Endometrial microvascular endothelial cells (primary cell): ENCODE data around the gene CRADD. TPM values are rescaled to one million over a fixed set of nuclear protein-coding genes. Genes with fewer than 3 reads are reported as not detected.

ENCODE experiments used
- in situ Hi-C: cut with HindIII; loops from 2 replicates; pipeline ENCODE4 v1.10.0; 2017; ENCODE audit warnings: low sequenced_read_pairs, low pct_unique_long_range_greater_than_20kb; ENCODE audit errors: inconsistent ontology term
- total RNA-seq: library from RNA; depleted of rRNA; stranded (reverse); fragments of >200 nt; gene quantifications from one replicate; pipeline ENCODE4 v1.2.3, GENCODE V29; 2015; ENCODE audit errors: inconsistent ontology term

Gene CRADD
- total RNA-seq, 1 donor from 2014 or later = 28.3 TPM

DNA sequence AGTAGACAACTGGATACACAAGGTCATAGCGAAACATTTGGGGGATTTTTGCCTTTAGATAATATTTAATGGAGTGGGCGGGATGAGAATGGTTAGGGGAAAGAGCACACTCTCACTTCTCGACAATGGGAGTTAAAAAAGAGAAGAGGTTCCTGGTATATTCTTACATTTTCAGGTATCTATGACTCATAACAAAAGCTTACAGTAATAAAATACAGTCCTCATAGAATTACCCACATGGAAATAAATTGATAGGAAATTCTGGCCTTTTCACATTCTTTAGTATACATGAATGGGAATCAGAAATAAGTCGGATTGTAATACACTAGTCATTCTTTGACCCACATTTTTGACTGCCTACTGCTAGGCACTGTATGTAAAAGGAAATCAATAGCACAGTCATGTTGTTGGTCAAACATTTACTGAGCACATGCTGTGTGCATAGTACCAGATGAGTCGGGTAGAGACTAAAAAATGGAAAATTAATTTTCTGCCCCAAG lies 8.2 kb upstream of the CRADD start:
- in situ Hi-C loops = no loop called here

DNA sequence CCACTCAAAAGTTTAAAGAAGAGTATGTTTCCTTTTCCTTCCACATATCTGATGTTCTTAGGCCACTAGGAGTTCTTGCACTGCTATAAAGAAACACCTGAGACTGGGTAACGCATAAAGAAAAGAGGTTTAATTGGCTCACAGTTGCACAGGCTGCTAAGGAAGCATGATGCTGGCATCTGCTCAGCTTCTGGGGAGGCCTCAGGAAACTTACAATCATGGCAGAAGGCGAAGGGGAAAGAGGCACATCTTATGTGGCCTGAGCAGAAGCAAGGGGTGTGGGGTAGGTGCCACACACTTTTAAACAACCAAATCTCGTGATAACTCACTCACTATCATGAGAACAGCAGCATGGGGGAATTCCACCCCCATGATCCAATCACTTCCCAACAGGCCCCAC lies 7.7 kb upstream of the CRADD start:
- in situ Hi-C loops = no loop called here

DNA sequence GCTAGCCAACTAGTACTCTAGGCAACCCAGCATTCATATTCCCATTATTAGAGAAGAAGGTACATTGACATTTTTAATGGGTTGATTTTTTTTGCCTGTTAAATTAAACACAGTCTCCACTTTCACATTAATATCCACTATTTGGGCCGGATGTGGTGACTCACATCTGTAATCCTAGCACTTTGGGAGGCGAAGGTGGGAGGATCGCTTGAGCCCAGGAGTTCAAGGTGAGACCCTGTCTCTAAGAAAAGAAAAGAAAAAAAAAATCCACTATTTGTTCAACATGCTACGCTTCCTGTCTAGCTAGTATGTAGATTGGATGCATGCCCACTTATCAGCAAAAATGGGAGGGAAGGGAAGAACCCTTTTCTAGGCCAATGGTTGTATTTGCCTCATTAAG lies 7.1 kb upstream of the CRADD start:
- in situ Hi-C loops = no loop called here

DNA sequence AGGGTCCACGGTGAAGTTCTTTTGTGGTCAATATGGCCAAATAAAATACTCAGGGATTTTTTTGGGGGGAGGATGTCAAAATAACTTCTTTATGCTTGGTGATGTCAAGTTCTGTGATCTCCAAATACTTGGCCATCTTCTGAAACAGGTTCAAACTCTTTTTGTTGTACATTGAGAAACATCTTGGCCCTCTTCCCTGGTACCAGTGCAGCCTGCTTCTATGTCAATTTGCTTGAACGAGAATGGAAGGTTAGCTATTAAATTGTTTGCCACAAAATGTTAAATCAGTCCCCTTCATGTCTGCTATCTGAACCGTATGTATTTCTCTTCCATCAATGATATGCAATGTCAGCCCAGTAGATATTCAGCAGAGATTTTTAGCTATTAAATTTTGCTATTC lies 6.1 kb upstream of the CRADD start:
- in situ Hi-C loops = no loop called here

DNA sequence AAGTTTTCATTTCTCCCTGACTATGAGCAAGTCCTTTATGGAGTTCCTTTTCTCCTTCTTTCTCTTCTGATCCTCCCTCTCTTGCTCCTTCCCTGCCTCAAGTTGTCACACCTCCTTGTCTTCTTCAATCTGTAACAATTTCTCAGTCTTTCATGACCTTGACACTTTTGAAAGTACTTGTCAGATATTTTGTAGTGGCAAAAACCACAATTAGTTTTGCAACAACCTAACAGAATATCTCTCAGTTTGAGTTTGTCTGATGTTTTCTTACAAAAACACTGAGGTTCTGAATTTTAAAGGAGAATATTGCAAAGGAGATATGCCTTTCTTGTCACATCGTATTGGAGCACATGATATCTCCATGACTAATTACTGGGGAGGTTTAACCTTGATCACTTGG lies 4.1 kb upstream of the CRADD start:
- in situ Hi-C loops = no loop called here

DNA sequence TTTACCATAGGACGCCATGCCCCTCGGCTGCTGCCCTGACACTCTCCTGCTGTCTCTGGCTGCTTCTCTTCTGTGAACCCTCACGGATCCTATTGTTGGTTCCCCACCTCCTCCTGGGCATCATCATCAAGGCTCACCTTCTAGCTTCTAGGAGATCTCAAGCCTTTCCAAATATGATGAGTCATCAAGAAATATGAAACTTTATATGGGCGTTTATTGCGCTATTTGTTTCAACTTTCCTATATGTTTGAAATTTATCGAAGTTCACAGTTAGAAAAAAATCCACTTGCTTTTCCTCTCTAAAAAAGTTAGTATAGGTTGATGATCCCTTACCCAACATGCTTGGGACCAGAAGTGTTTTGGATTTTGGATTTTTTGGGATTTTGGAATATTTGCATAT lies 2.8 kb upstream of the CRADD start:
- in situ Hi-C loops = no loop called here

DNA sequence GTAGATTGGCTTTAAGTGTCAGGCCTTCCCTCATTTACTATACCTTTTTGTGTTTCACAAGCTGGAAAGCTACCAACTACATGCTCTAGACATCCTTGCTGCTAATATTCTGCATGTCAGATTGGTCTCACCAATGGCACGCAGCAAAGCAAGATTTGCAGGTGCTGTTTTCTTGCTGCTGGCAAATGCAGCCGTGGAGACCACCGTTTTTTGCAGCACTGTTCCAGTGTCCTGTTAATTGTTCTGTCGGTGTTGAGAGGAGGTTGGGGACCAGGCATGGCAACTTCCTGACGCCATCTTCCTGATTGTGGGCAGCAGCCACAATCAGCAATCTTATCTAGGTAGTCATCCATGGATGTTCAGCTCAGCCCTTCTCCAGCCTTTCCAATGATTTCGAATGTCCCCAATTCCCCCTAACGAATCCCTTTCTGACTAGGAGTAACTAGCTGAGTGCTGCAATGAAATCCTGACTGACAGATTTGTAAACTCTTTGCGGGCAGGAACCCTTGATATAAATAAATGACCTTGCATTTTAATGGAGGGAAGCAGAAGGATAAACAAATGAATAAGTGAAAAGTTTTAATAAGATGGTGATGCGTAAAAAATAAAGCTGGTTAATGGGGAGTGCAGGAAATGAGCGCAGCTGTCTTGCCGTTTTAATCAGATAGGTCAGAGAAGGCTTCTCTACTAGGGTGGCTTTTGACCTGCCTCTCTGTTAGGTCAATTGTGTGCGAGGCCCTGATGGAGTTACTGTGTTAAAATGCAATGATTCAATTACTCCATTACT lies 574 bp upstream of the CRADD start:
- in situ Hi-C loops = no loop called here

DNA sequence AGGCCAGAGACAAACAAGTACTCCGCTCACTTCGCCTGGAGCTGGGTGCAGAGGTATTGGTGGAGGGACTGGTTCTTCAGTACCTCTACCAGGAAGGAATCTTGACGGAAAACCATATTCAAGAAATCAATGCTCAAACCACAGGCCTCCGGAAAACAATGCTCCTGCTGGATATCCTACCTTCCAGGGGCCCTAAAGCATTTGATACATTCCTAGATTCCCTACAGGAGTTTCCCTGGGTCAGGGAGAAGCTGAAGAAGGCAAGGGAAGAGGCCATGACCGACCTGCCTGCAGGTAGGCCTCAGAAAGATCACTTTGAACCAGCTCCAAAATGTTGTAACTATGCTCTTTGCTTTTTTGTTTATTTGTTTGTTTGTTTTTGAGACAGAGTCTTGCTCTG lies 1.6 kb downstream of the CRADD start:
- in situ Hi-C loops = no loop called here

DNA sequence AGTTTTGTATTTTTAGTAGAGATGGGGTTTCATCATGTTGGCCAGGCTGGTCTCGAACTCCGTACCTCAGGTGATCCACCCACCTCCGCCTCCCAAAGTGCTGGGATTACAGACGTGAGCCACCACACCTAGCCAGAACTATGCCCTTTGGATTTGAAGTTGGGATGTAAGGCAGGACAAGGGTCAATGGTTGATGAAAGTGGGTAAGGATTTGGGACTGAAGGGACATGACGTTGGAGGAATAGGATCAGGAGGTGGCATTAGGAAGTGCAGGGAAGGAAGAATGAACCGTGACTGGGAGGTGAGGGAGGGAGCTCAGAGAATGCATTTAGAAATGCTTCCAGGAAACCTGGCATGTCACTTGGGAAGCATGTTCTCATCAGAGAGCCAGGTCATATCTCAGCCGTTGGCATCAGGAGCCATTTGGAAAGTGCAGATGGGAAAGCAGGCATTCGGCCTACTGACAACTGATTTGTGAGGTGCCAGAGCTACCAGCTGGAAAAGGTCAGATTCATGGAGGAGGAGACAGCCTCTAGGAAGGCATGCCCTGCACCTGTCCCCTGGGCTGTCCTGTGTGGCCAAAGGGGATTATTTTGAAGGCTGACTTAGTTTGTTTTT lies 2.2 kb downstream of the CRADD start:
- in situ Hi-C loops = no loop called here

DNA sequence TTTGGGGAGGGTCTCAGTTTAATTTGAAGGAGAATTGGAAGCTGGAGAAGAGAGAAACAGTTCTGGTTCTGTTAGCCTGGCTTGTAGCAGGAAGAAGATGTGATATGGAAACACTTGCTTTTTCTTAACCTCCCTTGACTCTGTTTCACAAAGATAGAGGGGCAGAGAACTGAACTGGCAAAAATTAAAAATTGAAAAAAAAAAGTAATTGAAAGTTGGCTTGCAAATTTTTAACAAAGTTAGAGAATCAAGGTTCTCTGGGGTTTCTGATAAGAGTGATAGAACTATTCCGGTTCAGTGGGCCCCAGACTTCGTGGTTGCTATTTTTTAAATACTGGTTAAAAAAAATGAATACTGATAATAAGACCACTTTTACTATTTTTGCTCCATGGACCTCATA lies 2.8 kb downstream of the CRADD start:
- in situ Hi-C loops = no loop called here

DNA sequence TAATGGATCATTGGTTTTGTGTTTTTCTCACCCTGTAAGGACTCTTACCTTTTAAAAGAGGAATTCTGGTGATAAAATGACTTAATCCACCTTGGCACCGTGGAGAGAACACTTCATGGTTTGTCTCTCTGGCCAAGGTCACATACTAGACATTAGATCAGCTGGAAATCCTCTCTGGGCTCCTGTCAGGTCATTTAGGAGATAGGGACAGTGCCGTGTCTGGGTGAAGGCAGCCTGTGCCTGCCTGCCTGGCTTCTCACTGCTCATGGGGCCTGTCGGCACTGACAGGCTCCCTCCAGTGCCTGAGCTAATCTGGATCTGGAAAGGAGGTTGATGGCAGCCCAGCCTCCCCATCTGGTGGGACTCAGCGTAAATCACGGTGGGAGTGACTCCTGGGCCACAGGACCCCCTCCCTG lies 5.7 kb downstream of the CRADD start:
- in situ Hi-C loops = no loop called here

DNA sequence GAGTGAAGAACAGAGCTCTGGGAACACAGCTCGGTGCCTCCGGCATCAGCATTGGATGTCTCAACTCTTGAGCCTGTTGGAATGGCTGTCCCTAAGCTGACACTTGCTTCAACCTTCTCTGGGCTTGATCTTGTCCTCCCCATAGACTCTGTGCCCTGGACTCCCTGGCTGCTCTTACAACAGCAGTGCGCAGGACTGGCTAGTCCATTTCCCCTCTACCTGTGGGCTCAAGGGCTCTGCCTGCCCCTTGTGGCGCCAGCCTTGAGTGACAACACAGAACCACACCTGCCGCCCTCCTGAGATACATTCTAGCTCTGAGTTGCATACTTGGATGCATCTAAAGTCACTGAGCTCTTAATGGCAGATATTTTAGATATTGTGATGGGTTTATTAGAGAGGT lies 6.2 kb downstream of the CRADD start:
- in situ Hi-C loops = no loop called here

DNA sequence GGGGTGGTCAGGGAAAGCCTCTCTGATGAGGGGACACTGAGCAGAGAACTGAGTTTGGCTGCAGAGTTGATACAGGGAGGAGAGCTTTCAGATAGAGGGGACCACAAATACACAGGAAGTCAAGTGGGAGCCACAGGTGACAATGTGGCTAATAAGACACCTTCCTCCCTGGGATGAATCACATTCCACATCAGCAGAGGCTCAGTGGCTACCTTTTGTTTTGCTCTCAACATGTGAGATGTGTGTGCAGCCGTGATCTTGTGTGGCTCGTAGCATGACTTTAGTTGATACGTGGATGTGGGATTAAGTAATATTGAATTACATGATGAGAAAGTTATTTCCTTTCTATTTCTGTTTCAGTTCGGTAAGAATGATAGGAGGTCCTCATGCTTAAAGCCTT lies 7.5 kb downstream of the CRADD start:
- in situ Hi-C loops = no loop called here

DNA sequence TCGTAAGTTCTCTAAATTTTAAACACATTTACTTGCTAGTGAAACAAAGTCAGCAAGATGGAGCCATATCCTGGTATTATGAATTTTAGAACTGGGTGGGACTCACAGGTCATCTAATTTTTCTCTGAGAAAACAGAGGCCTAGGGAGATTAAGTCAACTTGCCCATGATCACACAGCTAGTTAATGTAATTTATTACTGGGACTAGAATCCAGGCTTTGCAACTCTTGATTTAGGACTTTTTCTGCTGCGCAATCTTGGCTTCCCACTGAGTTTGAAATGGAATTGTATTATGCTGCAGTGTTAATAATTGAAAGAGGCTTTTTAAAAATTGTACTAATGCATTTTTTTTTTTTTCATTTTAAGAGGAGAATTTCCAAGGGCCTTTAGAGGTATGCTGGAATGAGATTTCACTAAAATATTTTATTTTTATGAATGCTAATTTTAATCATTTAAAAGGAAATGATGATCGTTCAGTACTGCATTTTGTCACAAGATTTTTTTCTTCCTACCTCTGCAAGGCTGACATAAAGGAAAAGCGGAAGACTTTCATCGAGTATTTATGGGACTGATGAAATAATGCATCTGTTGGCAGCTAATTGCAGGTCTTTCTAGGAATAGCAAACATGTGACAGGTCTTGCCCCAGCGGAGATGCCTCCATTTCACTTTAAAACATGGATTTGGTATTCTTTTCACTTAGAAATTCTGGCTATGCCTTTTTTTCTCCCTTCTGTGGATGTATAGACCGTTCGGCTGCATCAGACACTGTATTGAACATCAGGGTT lies 9.6 kb downstream of the CRADD start:
- in situ Hi-C loops = no loop called here

DNA sequence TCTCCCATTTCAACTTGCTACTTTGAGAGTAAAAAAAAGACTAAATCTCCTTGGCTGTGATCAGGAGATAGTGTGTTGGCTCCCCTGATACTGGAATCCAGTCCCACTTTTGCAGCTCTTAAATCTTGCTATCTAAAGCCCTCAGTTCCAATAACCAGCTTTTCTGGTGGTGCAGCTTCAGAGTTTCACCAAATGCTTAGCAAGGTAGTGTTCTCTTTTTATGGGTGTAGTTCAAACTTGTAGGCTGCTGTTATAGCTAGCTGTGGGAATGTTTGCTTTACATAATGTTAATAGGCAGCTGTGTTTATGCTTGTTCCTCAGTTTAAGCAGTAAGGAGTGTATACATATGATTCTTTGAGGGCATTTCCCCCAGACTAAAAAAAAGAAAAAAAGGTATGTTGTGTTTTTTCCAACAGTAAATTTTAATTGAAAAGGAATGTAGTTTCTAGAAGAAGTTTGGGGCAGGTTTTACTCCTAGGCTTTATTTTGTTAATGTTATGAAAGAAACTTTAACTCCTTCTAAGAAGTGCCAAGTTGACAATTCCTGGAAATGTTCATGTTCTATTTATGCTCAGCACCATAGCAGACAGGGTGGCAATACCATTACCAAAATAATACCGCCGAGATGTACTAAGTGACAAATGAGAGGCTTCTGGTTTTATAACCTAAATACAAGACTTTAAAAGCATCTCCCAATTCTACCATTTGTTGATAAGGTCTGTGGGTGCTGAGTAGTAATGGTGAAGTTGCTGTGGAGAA lies 12.1 kb downstream of the CRADD start:
- in situ Hi-C loops = no loop called here

DNA sequence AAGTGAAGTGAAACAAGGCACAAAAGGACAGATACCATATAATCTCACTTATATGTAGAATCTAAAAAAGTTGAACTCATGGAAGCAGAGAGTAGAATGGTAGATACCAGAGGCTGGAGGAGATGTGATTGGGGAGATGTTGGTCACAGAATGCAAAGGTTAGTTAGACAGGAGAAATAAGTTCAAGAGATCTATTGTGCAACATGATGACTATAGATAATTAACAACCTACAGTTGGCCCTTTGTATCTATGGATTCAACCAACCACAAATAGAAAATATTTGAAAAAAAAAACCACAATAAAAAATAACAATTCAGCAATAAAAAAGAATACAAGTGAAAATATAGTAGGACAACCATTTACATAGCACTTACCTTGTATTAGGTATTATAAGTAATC lies 19.3 kb downstream of the CRADD start:
- in situ Hi-C loops = no loop called here

DNA sequence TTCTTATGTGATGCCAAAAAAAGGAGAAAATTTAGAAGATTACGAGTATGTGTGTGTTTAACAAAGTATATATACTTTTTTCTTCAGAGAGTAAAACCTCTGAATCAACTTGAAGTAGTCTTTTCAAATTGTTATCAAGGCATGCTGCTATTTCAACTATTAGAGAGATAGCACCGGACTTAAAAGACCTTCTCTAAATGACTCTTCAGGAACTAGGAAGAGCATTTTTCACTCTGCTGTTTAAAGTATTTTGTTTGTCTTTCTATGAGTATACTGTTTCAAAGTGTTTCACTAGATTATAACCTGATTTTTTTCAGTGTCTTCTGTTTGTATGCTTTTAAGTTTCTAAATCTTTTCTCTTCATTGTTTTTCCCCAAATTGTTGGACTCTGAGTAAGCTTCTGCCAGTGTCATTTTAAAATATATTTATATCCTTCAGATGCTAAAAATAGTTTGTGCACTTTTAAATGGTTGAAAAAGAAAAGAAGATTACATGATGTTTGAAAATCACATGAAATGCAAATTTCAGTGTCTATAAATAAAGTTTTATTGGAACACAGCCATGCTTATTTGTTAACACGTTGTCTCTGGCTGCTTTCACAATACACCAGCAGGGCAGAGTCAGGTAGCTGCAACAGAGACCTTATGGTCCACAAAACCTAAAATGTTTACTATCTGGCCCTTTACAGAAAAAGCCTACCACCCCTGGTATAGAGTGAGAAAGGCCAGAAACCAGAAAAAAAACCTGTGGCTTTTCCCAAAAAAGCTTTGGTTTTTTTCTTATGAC lies 21.3 kb downstream of the CRADD start:
- in situ Hi-C loops = no loop called here
